ENCODE measurements around the gene PODXL.

Gene PODXL

GRCh38 chr7:131556053-131556908 lies at the start of gene PODXL:
Gene PODXL (minus strand): TSS chr7:131556628. CDS start chr7:131556359, 269 bp downstream.
- no peaks in the 10 kb centered on the region for H3K79me2 ChIP-seq (ENCODE audit: insufficient read depth, low read depth)
- TF ChIP-seq CTCF (conservative IDR thresholded peaks at IDR 0.05; ENCODE audit: low read depth, low read length): no peak
- peak within 1 kb of the TSS; percentile 37 for H3K27ac ChIP-seq
- H3K27me3 ChIP-seq (ENCODE audit: insufficient read depth, low read depth): no peaks in the 10 kb centered on the region
- H3K4me3 ChIP-seq (IDR thresholded peaks at IDR 0.05; ENCODE audit: insufficient read depth, low read depth, low read length): no peak within 1 kb of the TSS
- H3K4me1 ChIP-seq (ENCODE audit: low read depth, poor library complexity, severe bottlenecking): peaks cover 13% of the 10 kb centered on the region
- H4K20me1 ChIP-seq (ENCODE audit: insufficient read depth): no peaks in the 10 kb centered on the region
- H3K36me3 ChIP-seq (ENCODE audit: insufficient read depth): no peaks in the 10 kb centered on the region
- H2AFZ ChIP-seq (ENCODE audit: low read depth): peak within 1 kb of the TSS; percentile 99
- peak within 1 kb of the TSS; percentile 74 for H3K9ac ChIP-seq
- peak within 1 kb of the TSS; percentile 98 for H3K4me2 ChIP-seq

GRCh38 chr7:131605280-131605878 lies 49.0 kb upstream of the PODXL start:
- no peaks in the 10 kb centered on the region for H4K20me1 ChIP-seq (ENCODE audit: insufficient read depth)
- no peak overlapping the region for H3K9ac ChIP-seq
- H3K27me3 ChIP-seq (ENCODE audit: insufficient read depth, low read depth): no peaks in the 10 kb centered on the region
- no peak overlapping the region for H3K4me3 ChIP-seq (IDR thresholded peaks at IDR 0.05; ENCODE audit: insufficient read depth, low read depth, low read length)
- H3K4me2 ChIP-seq: no peak overlapping the region
- H3K36me3 ChIP-seq (ENCODE audit: insufficient read depth): no peaks in the 10 kb centered on the region
- H3K4me1 ChIP-seq (ENCODE audit: low read depth, poor library complexity, severe bottlenecking): no peaks in the 10 kb centered on the region
- no peak overlapping the region for H3K27ac ChIP-seq
- H2AFZ ChIP-seq (ENCODE audit: low read depth): no peak overlapping the region
- TF ChIP-seq CTCF (conservative IDR thresholded peaks at IDR 0.05; ENCODE audit: low read depth, low read length): no peak
- H3K79me2 ChIP-seq (ENCODE audit: insufficient read depth, low read depth): no peaks in the 10 kb centered on the region

GRCh38 chr7:131604841-131605279 lies 48.4 kb upstream of the PODXL start:
- Histone ChIP-seq H3K9ac (no peak overlapping the region), H3K4me1 (ENCODE audit: low read depth, poor library complexity, severe bottlenecking) (no peaks in the 10 kb centered on the region), H3K27me3 (ENCODE audit: insufficient read depth, low read depth) (no peaks in the 10 kb centered on the region), H3K4me3 (IDR thresholded peaks at IDR 0.05; ENCODE audit: insufficient read depth, low read depth, low read length) (no peak overlapping the region), H4K20me1 (ENCODE audit: insufficient read depth) (no peaks in the 10 kb centered on the region), H3K4me2 (no peak overlapping the region), H3K36me3 (ENCODE audit: insufficient read depth) (no peaks in the 10 kb centered on the region), H2AFZ (ENCODE audit: low read depth) (no peak overlapping the region), H3K79me2 (ENCODE audit: insufficient read depth, low read depth) (no peaks in the 10 kb centered on the region), H3K27ac (no peak overlapping the region)
- no peak for TF ChIP-seq CTCF (conservative IDR thresholded peaks at IDR 0.05; ENCODE audit: low read depth, low read length)

GRCh38 chr7:131603932-131604331 lies 47.5 kb upstream of the PODXL start:
- Histone ChIP-seq H3K27me3 (ENCODE audit: insufficient read depth, low read depth) (no peaks in the 10 kb centered on the region), H3K79me2 (ENCODE audit: insufficient read depth, low read depth) (no peaks in the 10 kb centered on the region), H3K9ac (no peak overlapping the region), H3K27ac (no peak overlapping the region), H4K20me1 (ENCODE audit: insufficient read depth) (no peaks in the 10 kb centered on the region), H3K4me2 (no peak overlapping the region), H2AFZ (ENCODE audit: low read depth) (no peak overlapping the region), H3K4me1 (ENCODE audit: low read depth, poor library complexity, severe bottlenecking) (no peaks in the 10 kb centered on the region), H3K4me3 (IDR thresholded peaks at IDR 0.05; ENCODE audit: insufficient read depth, low read depth, low read length) (no peak overlapping the region), H3K36me3 (ENCODE audit: insufficient read depth) (no peaks in the 10 kb centered on the region)
- TF ChIP-seq CTCF (conservative IDR thresholded peaks at IDR 0.05; ENCODE audit: low read depth, low read length): no peak

Data from KMS-11 (cell line).